BJ (cell line): ENCODE results near the gene FSTL4. TPM values are rescaled to one million over a fixed set of nuclear protein-coding genes. Genes with fewer than 3 reads are reported as not detected.

ENCODE experiments used
- CTCF ChIA-PET: fragments of 350-600 bp; formaldehyde crosslinking; extraction: SDS; loops from one replicate; lab custom pipeline; 2021; ENCODE audit warnings: antibody characterized with exemption, inconsistent platforms; lab: Yijun Ruan, JAX
- POLR2A ChIA-PET: fragments of 300-600 bp; sonication (Branson Sonifier 250); formaldehyde crosslinking; extraction: SDS; loops from one replicate; lab custom pipeline; 2021; ENCODE audit warnings: antibody characterized with exemption; lab: Charles Lee
- DNase-seq: peaks from one replicate; pipeline ENCODE4 v3.0.0-alpha.2; 2011; ENCODE audit warnings: low read depth
- H3K27me3 ChIP-seq: 2 replicates; pipeline ENCODE4 v1.6.0; 2011; ENCODE audit warnings: low read length; ENCODE audit not compliant: control insufficient read depth, insufficient read depth
- H3K36me3 ChIP-seq: 2 replicates; pipeline ENCODE4 v1.5.1; 2011; ENCODE audit warnings: low read length; ENCODE audit not compliant: control insufficient read depth, insufficient read depth
- H3K4me3 ChIP-seq: 2 replicates; pipeline ENCODE4 v1.5.1; 2011; ENCODE audit warnings: low read depth, mild to moderate bottlenecking, control low read depth, low read length
- CTCF ChIP-seq: IDR thresholded peaks from 2 replicates; pipeline ENCODE4 v1.5.1; 2011; ENCODE audit warnings: low read depth, mild to moderate bottlenecking, control low read depth, inconsistent platforms, low read length, moderate library complexity; ENCODE audit not compliant: insufficient read depth
- polyA plus RNA-seq: library from polyadenylated mRNA; depleted of rRNA; stranded (reverse); fragments of >200 nt; gene quantifications from 2 replicates; pipeline ENCODE4 v1.2.3, GENCODE V29; 2011

The FSTL4 gene
- polyA plus RNA-seq, 1 experiment: not detected

GRCh38 chr5:133274597-133274935 is 337.8 kb downstream of the FSTL4 start:
- TF ChIP-seq CTCF: no peak
- no peak overlapping the region for H3K4me3 ChIP-seq
- DNase-seq: no peak
- H3K36me3 ChIP-seq: no peaks in the 10 kb centered on the region
- ChIA-PET POLR2A (no interaction called here), CTCF (no interaction called here)
- no peaks in the 10 kb centered on the region for H3K27me3 ChIP-seq

- no peaks in the 10 kb centered on the region for H3K36me3 ChIP-seq
- TF ChIP-seq CTCF: no peak
- CTCF ChIA-PET: interaction anchor here (0.9 kb wide), 1 partner anchor 45 kb away, joined by 4 read pairs; no protein-coding TSS in a partner anchor
- no peak for DNase-seq
- no peak overlapping the region for H3K4me3 ChIP-seq
- POLR2A ChIA-PET: no interaction called here
- H3K27me3 ChIP-seq: no peaks in the 10 kb centered on the region
Observed at GRCh38 chr5:133273661-133274596, 338.4 kb downstream of the FSTL4 start.

- CTCF ChIA-PET: no interaction called here
- no peaks in the 10 kb centered on the region for H3K36me3 ChIP-seq
Observed at GRCh38 chr5:133272345-133272744, 340.0 kb downstream of the FSTL4 start.

GRCh38 chr5:133271606-133272005 is 340.7 kb downstream of the FSTL4 start:
- no peaks in the 10 kb centered on the region for H3K36me3 ChIP-seq
- no peak for DNase-seq
- no peak for TF ChIP-seq CTCF
- ChIA-PET POLR2A (no interaction called here), CTCF (no interaction called here)
- no peaks in the 10 kb centered on the region for H3K27me3 ChIP-seq
- no peak overlapping the region for H3K4me3 ChIP-seq

More at GRCh38 chr5:133272345-133272744, 340.0 kb downstream of the FSTL4 start:
- no peak for TF ChIP-seq CTCF
- no peak overlapping the region for H3K4me3 ChIP-seq
- POLR2A ChIA-PET: no interaction called here
- DNase-seq: no peak
- H3K27me3 ChIP-seq: no peaks in the 10 kb centered on the region

- CTCF ChIA-PET: interaction anchor here (1.7 kb wide), 1 partner anchor 16 kb away, joined by 3 read pairs; no protein-coding TSS in a partner anchor
- Histone ChIP-seq H3K27me3 (no peaks in the 10 kb centered on the region), H3K36me3 (no peaks in the 10 kb centered on the region), H3K4me3 (no peak overlapping the region)
- DNase-seq: no peak
- POLR2A ChIA-PET: no interaction called here
- no peak for TF ChIP-seq CTCF
Observed at GRCh38 chr5:133269691-133270090, 342.6 kb downstream of the FSTL4 start.
